ENCODE measurements around the gene KLF5. TPM values are rescaled to one million over a fixed set of nuclear protein-coding genes. Genes with fewer than 3 reads are reported as not detected.

KLF5 gene
- polyA plus RNA-seq, 1 of the 3 experiments (the other 2 are of a cell fraction), result 2.7 TPM

GRCh38 chr13:73040484-73040883 is 18.3 kb upstream of the KLF5 start:
- ChIA-PET CTCF (interaction anchor here (0.6 to 0.7 kb wide), 3 partner anchors 17 to 190 kb away, joined by 3 to 4 read pairs (median 3); no protein-coding TSS in a partner anchor), POLR2A (no interaction called here)
- WGBS (ENCODE audit: low lambda C conversion rate), result 68% methylated on average over 3 of the region's 3 CpGs

More at GRCh38 chr13:73040484-73040883, 18.3 kb upstream of the KLF5 start:
- Histone ChIP-seq H3K9ac (no peak overlapping the region), H3K27me3 (ENCODE audit: insufficient read depth) (no peaks in the 10 kb centered on the region), H3K9me3 (no peaks in the 10 kb centered on the region), H3K27ac (ENCODE audit: low read depth in 2 of 2, low read length in 1 of 2) (no peak overlapping the region), H3K36me3 (replicated peaks in 1 of 2; ENCODE audit: control insufficient read depth in 1 of 2, insufficient read depth in 2 of 2, low read length in 1 of 2) (no peaks in the 10 kb centered on the region), H3K4me2 (no peak overlapping the region), H2AFZ (ENCODE audit: low read depth) (no peak overlapping the region), H3K79me2 (ENCODE audit: insufficient read depth) (no peaks in the 10 kb centered on the region), H4K20me1 (ENCODE audit: insufficient read depth) (no peaks in the 10 kb centered on the region), H3K9me2 (no peaks in the 10 kb centered on the region), H3F3A (replicated peaks; ENCODE audit: insufficient read depth) (no peaks in the 10 kb centered on the region), H3K4me3 (ENCODE audit: low read depth in 2 of 2, low read length in 1 of 2) (no peak overlapping the region), H3K4me1 (ENCODE audit: control insufficient read depth in 1 of 2, insufficient read depth in 2 of 2, low read depth in 1 of 2, low read length in 1 of 2) (no peaks in the 10 kb centered on the region)
- DNase-seq, result no peak
- TF ChIP-seq FOSL2 (IDR thresholded peaks at IDR 0.05; ENCODE audit: borderline replicate concordance, low read depth), result no peak
- TF ChIP-seq FOXJ3 (CRISPR knock-in tag; IDR thresholded peaks at IDR 0.05), result no peak
- no peak for TF ChIP-seq IRF3 (IDR thresholded peaks at IDR 0.05; ENCODE audit: low read depth, low read length)
- no peak for TF ChIP-seq SMC3 (IDR thresholded peaks at IDR 0.05; ENCODE audit: low read depth, low read length)
- no peak for TF ChIP-seq TCF12 (IDR thresholded peaks at IDR 0.05)
- no peak for TF ChIP-seq CTCF (IDR thresholded peaks at IDR 0.05)
- TF ChIP-seq TAF1 (IDR thresholded peaks at IDR 0.05; ENCODE audit: borderline replicate concordance, low read depth, low read length), result no peak
- no peak for TF ChIP-seq GABPA (IDR thresholded peaks at IDR 0.05; ENCODE audit: low read depth)
- TF ChIP-seq EZH2phosphoT487 (IDR thresholded peaks at IDR 0.05; ENCODE audit: borderline replicate concordance, low read depth), result no peak
- TF ChIP-seq RAD21 (IDR thresholded peaks at IDR 0.05; ENCODE audit: low read length), result no peak
- no peak for TF ChIP-seq POLR2AphosphoS5 (IDR thresholded peaks at IDR 0.05; ENCODE audit: low read depth, low read length)
- no peak for TF ChIP-seq SIN3A (IDR thresholded peaks at IDR 0.05; ENCODE audit: borderline replicate concordance, low read depth, low read length)
- no peak for TF ChIP-seq NRF1 (IDR thresholded peaks at IDR 0.05; ENCODE audit: low read depth, low read length)
- no peak for TF ChIP-seq USF2 (IDR thresholded peaks at IDR 0.05; ENCODE audit: borderline replicate concordance, low read depth, low read length)
- TF ChIP-seq RFX5 (IDR thresholded peaks at IDR 0.05; ENCODE audit: low read length), result no peak
- TF ChIP-seq YY1 (IDR thresholded peaks at IDR 0.05; ENCODE audit: low read depth), result no peak
